Measurements from ENCODE around the gene PHF21B.

PHF21B gene

DNA sequence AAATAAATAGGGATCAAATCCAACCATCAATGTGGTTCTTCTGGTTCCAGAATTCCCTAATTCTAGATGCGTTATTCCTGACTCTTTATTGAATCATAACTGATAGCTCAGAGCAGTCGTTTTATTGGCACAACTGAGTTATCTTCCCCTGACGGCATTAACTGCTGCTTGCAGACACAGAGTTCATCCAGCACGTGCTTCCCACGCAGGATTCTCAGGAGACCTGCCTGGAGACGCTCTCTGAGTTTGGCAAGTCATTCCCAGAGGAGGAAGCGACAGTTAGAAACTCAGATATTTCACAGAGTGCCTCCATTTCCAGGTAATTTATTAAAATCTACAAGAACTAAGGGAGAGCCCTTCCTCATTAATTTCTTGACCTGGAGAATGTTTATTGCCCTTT, 35.4 kb upstream of the PHF21B start:
- TF ChIP-seq FOXP2 (optimal IDR thresholded peaks at IDR 0.05; ENCODE audit: borderline replicate concordance, extremely low read depth, extremely low read length, insufficient read depth), result no peak
- no peak for TF ChIP-seq SIN3A (IDR thresholded peaks at IDR 0.05; ENCODE audit: borderline replicate concordance, insufficient read depth, low read length)
- TF ChIP-seq POLR2AphosphoS5 (IDR thresholded peaks at IDR 0.05; ENCODE audit: low read depth, low read length), result no peak
- TF ChIP-seq TAF1 (IDR thresholded peaks at IDR 0.05; ENCODE audit: borderline replicate concordance, insufficient read depth, low read length), result no peak
- TF ChIP-seq, protein P1, sequence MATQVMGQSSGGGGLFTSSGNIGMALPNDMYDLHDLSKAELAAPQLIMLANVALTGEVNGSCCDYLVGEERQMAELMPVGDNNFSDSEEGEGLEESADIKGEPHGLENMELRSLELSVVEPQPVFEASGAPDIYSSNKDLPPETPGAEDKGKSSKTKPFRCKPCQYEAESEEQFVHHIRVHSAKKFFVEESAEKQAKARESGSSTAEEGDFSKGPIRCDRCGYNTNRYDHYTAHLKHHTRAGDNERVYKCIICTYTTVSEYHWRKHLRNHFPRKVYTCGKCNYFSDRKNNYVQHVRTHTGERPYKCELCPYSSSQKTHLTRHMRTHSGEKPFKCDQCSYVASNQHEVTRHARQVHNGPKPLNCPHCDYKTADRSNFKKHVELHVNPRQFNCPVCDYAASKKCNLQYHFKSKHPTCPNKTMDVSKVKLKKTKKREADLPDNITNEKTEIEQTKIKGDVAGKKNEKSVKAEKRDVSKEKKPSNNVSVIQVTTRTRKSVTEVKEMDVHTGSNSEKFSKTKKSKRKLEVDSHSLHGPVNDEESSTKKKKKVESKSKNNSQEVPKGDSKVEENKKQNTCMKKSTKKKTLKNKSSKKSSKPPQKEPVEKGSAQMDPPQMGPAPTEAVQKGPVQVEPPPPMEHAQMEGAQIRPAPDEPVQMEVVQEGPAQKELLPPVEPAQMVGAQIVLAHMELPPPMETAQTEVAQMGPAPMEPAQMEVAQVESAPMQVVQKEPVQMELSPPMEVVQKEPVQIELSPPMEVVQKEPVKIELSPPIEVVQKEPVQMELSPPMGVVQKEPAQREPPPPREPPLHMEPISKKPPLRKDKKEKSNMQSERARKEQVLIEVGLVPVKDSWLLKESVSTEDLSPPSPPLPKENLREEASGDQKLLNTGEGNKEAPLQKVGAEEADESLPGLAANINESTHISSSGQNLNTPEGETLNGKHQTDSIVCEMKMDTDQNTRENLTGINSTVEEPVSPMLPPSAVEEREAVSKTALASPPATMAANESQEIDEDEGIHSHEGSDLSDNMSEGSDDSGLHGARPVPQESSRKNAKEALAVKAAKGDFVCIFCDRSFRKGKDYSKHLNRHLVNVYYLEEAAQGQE (IDR thresholded peaks at IDR 0.05; ENCODE audit: insufficient read depth in 1 of 2, low read depth in 2 of 2, low read length in 2 of 2), result no peak

DNA sequence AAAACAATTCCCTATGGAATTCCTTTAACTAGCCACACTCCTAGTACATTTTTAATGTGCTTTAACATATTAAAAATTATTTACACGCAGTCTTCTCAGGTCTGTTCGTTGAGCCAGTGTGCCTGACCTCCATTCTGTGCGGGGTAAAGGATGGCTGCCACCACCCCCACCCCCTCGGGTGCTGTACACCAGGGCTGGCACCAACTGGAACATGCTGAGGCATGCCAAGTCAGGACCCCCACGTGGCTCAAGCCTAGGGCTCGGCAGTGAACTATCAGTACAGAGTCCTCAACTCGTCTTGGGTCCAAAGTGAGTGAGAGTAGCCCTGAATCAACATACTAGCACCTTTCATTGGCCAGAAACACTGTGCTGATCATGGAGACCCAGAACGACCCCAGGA, 32.5 kb upstream of the PHF21B start:
- TF ChIP-seq SIN3A (IDR thresholded peaks at IDR 0.05; ENCODE audit: borderline replicate concordance, insufficient read depth, low read length), result no peak
- TF ChIP-seq, protein P1 (IDR thresholded peaks at IDR 0.05; ENCODE audit: insufficient read depth in 1 of 2, low read depth in 2 of 2, low read length in 2 of 2), result no peak

DNA sequence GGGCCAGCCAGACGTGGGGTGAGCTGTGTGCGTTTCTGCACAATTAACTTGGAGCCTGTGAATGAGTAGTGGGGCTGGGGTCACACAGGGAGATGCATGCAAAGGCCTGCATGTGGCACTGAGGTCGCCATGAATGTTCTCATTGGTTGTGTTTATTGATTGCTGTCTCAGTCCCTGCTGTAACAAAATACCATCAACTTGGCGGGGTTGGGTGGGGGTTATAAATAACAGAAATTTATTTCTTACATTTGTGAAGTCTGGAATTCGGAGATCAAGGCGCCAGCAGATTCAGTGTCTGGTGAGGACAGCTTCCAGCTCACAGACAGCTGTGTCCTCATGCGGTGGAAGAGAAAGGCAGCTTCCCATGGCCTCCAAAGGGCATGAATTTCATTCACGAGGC, 29.3 kb upstream of the PHF21B start:
- TF ChIP-seq SIN3A (IDR thresholded peaks at IDR 0.05; ENCODE audit: borderline replicate concordance, insufficient read depth, low read length) (no peak), POLR2AphosphoS5 (IDR thresholded peaks at IDR 0.05; ENCODE audit: low read depth, low read length) (no peak), FOXP2 (optimal IDR thresholded peaks at IDR 0.05; ENCODE audit: borderline replicate concordance, extremely low read depth, extremely low read length, insufficient read depth) (no peak), TAF1 (IDR thresholded peaks at IDR 0.05; ENCODE audit: borderline replicate concordance, insufficient read depth, low read length) (no peak)
- TF ChIP-seq, protein P1 (IDR thresholded peaks at IDR 0.05; ENCODE audit: insufficient read depth in 1 of 2, low read depth in 2 of 2, low read length in 2 of 2), result no peak

DNA sequence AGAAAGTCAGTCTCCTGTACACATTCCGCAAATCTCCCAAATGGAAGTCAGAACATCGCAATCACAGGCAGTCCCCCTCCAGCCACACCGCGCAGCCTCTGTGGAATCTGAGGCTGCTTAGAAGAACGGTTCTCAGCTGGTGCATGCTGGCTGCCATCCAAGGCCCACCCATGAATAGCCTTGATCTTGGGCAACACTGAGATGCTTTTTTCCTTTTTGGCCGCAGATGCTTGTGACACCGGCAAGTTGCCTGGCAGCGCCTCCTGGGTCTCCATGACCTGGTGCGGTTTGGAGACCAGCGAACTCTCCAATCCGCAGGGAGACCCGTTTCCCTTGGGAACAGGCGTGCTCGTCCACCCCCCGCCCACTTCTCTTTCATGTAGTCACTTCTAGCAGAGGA, 26.3 kb upstream of the PHF21B start:
- TF ChIP-seq TAF1 (IDR thresholded peaks at IDR 0.05; ENCODE audit: borderline replicate concordance, insufficient read depth, low read length), result no peak
- TF ChIP-seq SIN3A (IDR thresholded peaks at IDR 0.05; ENCODE audit: borderline replicate concordance, insufficient read depth, low read length), result no peak
- no peak for TF ChIP-seq POLR2AphosphoS5 (IDR thresholded peaks at IDR 0.05; ENCODE audit: low read depth, low read length)
- TF ChIP-seq, protein P1 (IDR thresholded peaks at IDR 0.05; ENCODE audit: insufficient read depth in 1 of 2, low read depth in 2 of 2, low read length in 2 of 2), result no peak
- TF ChIP-seq FOXP2 (optimal IDR thresholded peaks at IDR 0.05; ENCODE audit: borderline replicate concordance, extremely low read depth, extremely low read length, insufficient read depth), result no peak

DNA sequence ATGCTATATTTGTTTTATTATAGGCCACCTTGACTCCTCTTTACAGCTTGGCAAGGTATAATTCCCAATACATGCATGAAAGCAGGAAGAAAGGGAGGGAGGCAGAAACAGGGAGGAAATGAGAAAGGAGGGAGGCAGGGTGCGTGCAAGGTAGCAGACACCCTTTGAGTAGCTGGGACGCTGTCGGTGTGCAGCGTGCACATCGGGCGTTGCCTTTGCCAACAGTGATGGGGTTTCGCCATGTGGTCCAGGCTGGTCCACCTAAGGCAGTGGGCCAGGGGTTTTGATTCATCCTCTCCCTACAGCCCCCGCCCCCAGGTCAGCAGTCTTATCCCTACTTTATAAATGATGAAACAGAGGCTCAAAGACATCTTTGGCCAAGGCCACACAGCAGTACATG, 25.0 kb upstream of the PHF21B start:
- TF ChIP-seq POLR2AphosphoS5 (IDR thresholded peaks at IDR 0.05; ENCODE audit: low read depth, low read length) (no peak), TAF1 (IDR thresholded peaks at IDR 0.05; ENCODE audit: borderline replicate concordance, insufficient read depth, low read length) (no peak), FOXP2 (optimal IDR thresholded peaks at IDR 0.05; ENCODE audit: borderline replicate concordance, extremely low read depth, extremely low read length, insufficient read depth) (no peak)
- TF ChIP-seq, protein P1 (IDR thresholded peaks at IDR 0.05; ENCODE audit: insufficient read depth in 1 of 2, low read depth in 2 of 2, low read length in 2 of 2), result no peak

Data from PFSK-1 (cell line).